ENCODE measurements around the gene SH3D19.
A peak's percentile ranks its signal among the peaks of the same experiment; 100 is the strongest.

The SH3D19 gene

GRCh38 chr4:151233600-151233999 is 91.8 kb downstream of the SH3D19 start:
- no peak overlapping the region for H3K4me3 ChIP-seq (ENCODE audit: low read depth, low read length)
- H3K27me3 ChIP-seq (ENCODE audit: insufficient read depth, low read length) = no peaks in the 10 kb centered on the region
- H3K36me3 ChIP-seq (ENCODE audit: insufficient read depth, low read length) = no peaks in the 10 kb centered on the region
- no peak overlapping the region for H3K27ac ChIP-seq (ENCODE audit: low read depth, low read length)
- H2AFZ ChIP-seq (ENCODE audit: low read length, unreplicated experiment) = no peak overlapping the region
- H3K4me1 ChIP-seq (ENCODE audit: control insufficient read depth, insufficient read depth, low read length, unreplicated experiment) = peaks cover 3% of the 10 kb centered on the region
- no peaks in the 10 kb centered on the region for H3K79me2 ChIP-seq (ENCODE audit: control insufficient read depth, insufficient read depth, low read length, unreplicated experiment)

GRCh38 chr4:151231915-151232595 is 93.3 kb downstream of the SH3D19 start:
- Histone ChIP-seq H2AFZ (ENCODE audit: low read length, unreplicated experiment) (no peak overlapping the region), H3K4me1 (ENCODE audit: control insufficient read depth, insufficient read depth, low read length, unreplicated experiment) (peaks cover 10% of the 10 kb centered on the region), H3K79me2 (ENCODE audit: control insufficient read depth, insufficient read depth, low read length, unreplicated experiment) (peaks cover 2% of the 10 kb centered on the region), H3K36me3 (ENCODE audit: insufficient read depth, low read length) (no peaks in the 10 kb centered on the region), H3K27ac (ENCODE audit: low read depth, low read length) (no peak overlapping the region), H3K4me3 (ENCODE audit: low read depth, low read length) (no peak overlapping the region), H3K27me3 (ENCODE audit: insufficient read depth, low read length) (no peaks in the 10 kb centered on the region)

GRCh38 chr4:151228189-151229119 is 97.0 kb downstream of the SH3D19 start:
- peak overlapping the region; percentile 77 for H2AFZ ChIP-seq (ENCODE audit: low read length, unreplicated experiment)
- peaks cover 10% of the 10 kb centered on the region for H3K4me1 ChIP-seq (ENCODE audit: control insufficient read depth, insufficient read depth, low read length, unreplicated experiment)
- peak overlapping the region; percentile 86 for H3K4me3 ChIP-seq (ENCODE audit: low read depth, low read length)
- no peaks in the 10 kb centered on the region for H3K27me3 ChIP-seq (ENCODE audit: insufficient read depth, low read length)
- peak overlapping the region; percentile 96 for H3K27ac ChIP-seq (ENCODE audit: low read depth, low read length)
- H3K79me2 ChIP-seq (ENCODE audit: control insufficient read depth, insufficient read depth, low read length, unreplicated experiment) = peaks cover 28% of the 10 kb centered on the region
- peaks cover 3% of the 10 kb centered on the region; the same call in 1 of the 2 replicates for H3K36me3 ChIP-seq (ENCODE audit: insufficient read depth, low read length)

- Histone ChIP-seq H3K4me1 (ENCODE audit: control insufficient read depth, insufficient read depth, low read length, unreplicated experiment) (peaks cover 10% of the 10 kb centered on the region), H3K27ac (ENCODE audit: low read depth, low read length) (peak overlapping the region; percentile 96), H3K36me3 (ENCODE audit: insufficient read depth, low read length) (peaks cover 9% of the 10 kb centered on the region; the same call in 1 of the 2 replicates), H3K79me2 (ENCODE audit: control insufficient read depth, insufficient read depth, low read length, unreplicated experiment) (peaks cover 32% of the 10 kb centered on the region), H3K4me3 (ENCODE audit: low read depth, low read length) (peak overlapping the region; percentile 86), H3K27me3 (ENCODE audit: insufficient read depth, low read length) (no peaks in the 10 kb centered on the region), H2AFZ (ENCODE audit: low read length, unreplicated experiment) (peak overlapping the region; percentile 77)
Measured at GRCh38 chr4:151227731-151228130, 97.7 kb downstream of the SH3D19 start.

- peak overlapping the region; percentile 86 for H3K4me3 ChIP-seq (ENCODE audit: low read depth, low read length)
- H2AFZ ChIP-seq (ENCODE audit: low read length, unreplicated experiment) = no peak overlapping the region
- no peaks in the 10 kb centered on the region for H3K27me3 ChIP-seq (ENCODE audit: insufficient read depth, low read length)
- peak overlapping the region; percentile 96 for H3K27ac ChIP-seq (ENCODE audit: low read depth, low read length)
- peaks cover 9% of the 10 kb centered on the region; the same call in 1 of the 2 replicates for H3K36me3 ChIP-seq (ENCODE audit: insufficient read depth, low read length)
- H3K4me1 ChIP-seq (ENCODE audit: control insufficient read depth, insufficient read depth, low read length, unreplicated experiment) = peaks cover 10% of the 10 kb centered on the region
- H3K79me2 ChIP-seq (ENCODE audit: control insufficient read depth, insufficient read depth, low read length, unreplicated experiment) = peaks cover 32% of the 10 kb centered on the region
Measured at GRCh38 chr4:151227172-151227571, 98.2 kb downstream of the SH3D19 start.

GRCh38 chr4:151226004-151226932 is 99.1 kb downstream of the SH3D19 start:
- Histone ChIP-seq H3K79me2 (ENCODE audit: control insufficient read depth, insufficient read depth, low read length, unreplicated experiment) (peaks cover 32% of the 10 kb centered on the region), H3K27me3 (ENCODE audit: insufficient read depth, low read length) (no peaks in the 10 kb centered on the region), H3K36me3 (ENCODE audit: insufficient read depth, low read length) (peaks cover 9% of the 10 kb centered on the region; the same call in 1 of the 2 replicates), H2AFZ (ENCODE audit: low read length, unreplicated experiment) (peak overlapping the region; percentile 39), H3K27ac (ENCODE audit: low read depth, low read length) (peak overlapping the region; percentile 96), H3K4me1 (ENCODE audit: control insufficient read depth, insufficient read depth, low read length, unreplicated experiment) (peaks cover 10% of the 10 kb centered on the region), H3K4me3 (ENCODE audit: low read depth, low read length) (peak overlapping the region; percentile 86)

GRCh38 chr4:151223465-151223864 is 101.9 kb downstream of the SH3D19 start:
- H3K4me1 ChIP-seq (ENCODE audit: control insufficient read depth, insufficient read depth, low read length, unreplicated experiment) = peaks cover 14% of the 10 kb centered on the region
- peaks cover 32% of the 10 kb centered on the region for H3K79me2 ChIP-seq (ENCODE audit: control insufficient read depth, insufficient read depth, low read length, unreplicated experiment)
- no peak overlapping the region for H2AFZ ChIP-seq (ENCODE audit: low read length, unreplicated experiment)
- H3K36me3 ChIP-seq (ENCODE audit: insufficient read depth, low read length) = peaks cover 9% of the 10 kb centered on the region; the same call in 1 of the 2 replicates
- H3K27me3 ChIP-seq (ENCODE audit: insufficient read depth, low read length) = no peaks in the 10 kb centered on the region
- no peak overlapping the region for H3K27ac ChIP-seq (ENCODE audit: low read depth, low read length)
- H3K4me3 ChIP-seq (ENCODE audit: low read depth, low read length) = no peak overlapping the region

GRCh38 chr4:151219948-151220347 is 105.5 kb downstream of the SH3D19 start:
- no peaks in the 10 kb centered on the region for H3K27me3 ChIP-seq (ENCODE audit: insufficient read depth, low read length)
- H3K4me3 ChIP-seq (ENCODE audit: low read depth, low read length) = no peak overlapping the region
- peaks cover 14% of the 10 kb centered on the region for H3K4me1 ChIP-seq (ENCODE audit: control insufficient read depth, insufficient read depth, low read length, unreplicated experiment)
- no peak overlapping the region for H3K27ac ChIP-seq (ENCODE audit: low read depth, low read length)
- H3K79me2 ChIP-seq (ENCODE audit: control insufficient read depth, insufficient read depth, low read length, unreplicated experiment) = peaks cover 23% of the 10 kb centered on the region
- no peak overlapping the region for H2AFZ ChIP-seq (ENCODE audit: low read length, unreplicated experiment)
- peaks cover 14% of the 10 kb centered on the region; the same call in 1 of the 2 replicates for H3K36me3 ChIP-seq (ENCODE audit: insufficient read depth, low read length)

GRCh38 chr4:151219091-151219490 is 106.3 kb downstream of the SH3D19 start:
- H3K4me1 ChIP-seq (ENCODE audit: control insufficient read depth, insufficient read depth, low read length, unreplicated experiment) = peaks cover 14% of the 10 kb centered on the region
- peaks cover 18% of the 10 kb centered on the region for H3K79me2 ChIP-seq (ENCODE audit: control insufficient read depth, insufficient read depth, low read length, unreplicated experiment)
- no peaks in the 10 kb centered on the region for H3K27me3 ChIP-seq (ENCODE audit: insufficient read depth, low read length)
- no peak overlapping the region for H3K4me3 ChIP-seq (ENCODE audit: low read depth, low read length)
- no peak overlapping the region for H2AFZ ChIP-seq (ENCODE audit: low read length, unreplicated experiment)
- peaks cover 14% of the 10 kb centered on the region; the same call in 1 of the 2 replicates for H3K36me3 ChIP-seq (ENCODE audit: insufficient read depth, low read length)
- peak overlapping the region; percentile 9; the same call in 1 of the 2 replicates for H3K27ac ChIP-seq (ENCODE audit: low read depth, low read length)

GRCh38 chr4:151218343-151218742 is 107.1 kb downstream of the SH3D19 start:
- no peaks in the 10 kb centered on the region for H3K27me3 ChIP-seq (ENCODE audit: insufficient read depth, low read length)
- peaks cover 14% of the 10 kb centered on the region for H3K4me1 ChIP-seq (ENCODE audit: control insufficient read depth, insufficient read depth, low read length, unreplicated experiment)
- no peak overlapping the region for H3K4me3 ChIP-seq (ENCODE audit: low read depth, low read length)
- no peak overlapping the region for H2AFZ ChIP-seq (ENCODE audit: low read length, unreplicated experiment)
- peaks cover 14% of the 10 kb centered on the region for H3K79me2 ChIP-seq (ENCODE audit: control insufficient read depth, insufficient read depth, low read length, unreplicated experiment)
- H3K36me3 ChIP-seq (ENCODE audit: insufficient read depth, low read length) = peaks cover 9% of the 10 kb centered on the region; the same call in 1 of the 2 replicates
- H3K27ac ChIP-seq (ENCODE audit: low read depth, low read length) = peak overlapping the region; percentile 9; the same call in 1 of the 2 replicates
